ENCODE data around the gene PDCD5. TPM values are rescaled to one million over a fixed set of nuclear protein-coding genes. Genes with fewer than 3 reads are reported as not detected.
"Not testable (repeated sequence)": the region's sequence is repeated elsewhere in the genome, so short reads cannot be mapped to it uniquely, and the experiment has no call there.

The PDCD5 gene
- total RNA-seq, 2 donors from 2014 or later = 71.8 to 80.9 TPM

DNA sequence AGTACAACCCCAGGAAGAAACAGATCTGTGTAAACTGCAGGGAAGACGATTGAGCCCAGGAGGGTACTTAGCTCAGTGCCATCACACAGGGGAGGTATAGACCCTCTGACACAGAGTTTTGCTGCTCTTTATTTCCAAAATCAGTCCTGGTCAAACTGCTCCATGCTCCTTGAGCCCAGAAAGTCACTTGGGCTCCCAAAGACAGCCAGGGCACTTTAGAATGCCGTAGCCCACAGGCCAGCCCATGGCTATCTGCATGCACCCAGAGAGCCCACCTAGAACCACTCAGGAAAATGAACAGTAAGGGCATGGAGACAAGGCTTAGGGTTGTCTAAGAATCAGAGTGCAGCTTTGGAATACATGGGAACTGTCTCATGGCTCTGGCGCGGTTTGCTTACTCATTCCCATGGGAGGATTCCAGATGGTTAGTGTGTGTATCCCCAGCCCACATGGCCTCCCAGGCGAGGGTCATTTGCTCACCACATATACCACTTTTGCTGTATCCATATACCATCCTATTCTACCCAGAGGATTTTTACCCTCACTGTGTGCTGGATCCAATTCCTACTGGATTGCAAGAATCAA, 14.7 kb upstream of the PDCD5 start:
- Mint-ChIP-seq H3K27ac (no peak overlapping the region), H3K9me3 (no peaks in the 10 kb centered on the region), H3K27me3 (peaks cover 7% of the 10 kb centered on the region in 2 donors), H3K36me3 (no peaks in the 10 kb centered on the region), H3K4me1 (ENCODE audit: low read depth in 2 of 2) (peaks cover 5 to 7% of the 10 kb centered on the region in 2 donors), H3K4me3 (no peak overlapping the region)
- ATAC-seq (no peak), DNase-seq (ENCODE audit: low spot score) (no peak)

- H3K27me3 Mint-ChIP-seq = peaks cover 7% of the 10 kb centered on the region in 2 donors
- no peak overlapping the region for H3K4me3 Mint-ChIP-seq
- H3K4me1 Mint-ChIP-seq (ENCODE audit: low read depth in 2 of 2) = peaks cover 7% of the 10 kb centered on the region in 2 donors
- H3K9me3 Mint-ChIP-seq = no peaks in the 10 kb centered on the region
- H3K27ac Mint-ChIP-seq = no peak overlapping the region
- no peaks in the 10 kb centered on the region for H3K36me3 Mint-ChIP-seq
- ATAC-seq (no peak), DNase-seq (ENCODE audit: low spot score) (no peak)
These were observed 13.5 kb upstream of the PDCD5 start for GRCh38 chr19:32567486-32567885.

DNA sequence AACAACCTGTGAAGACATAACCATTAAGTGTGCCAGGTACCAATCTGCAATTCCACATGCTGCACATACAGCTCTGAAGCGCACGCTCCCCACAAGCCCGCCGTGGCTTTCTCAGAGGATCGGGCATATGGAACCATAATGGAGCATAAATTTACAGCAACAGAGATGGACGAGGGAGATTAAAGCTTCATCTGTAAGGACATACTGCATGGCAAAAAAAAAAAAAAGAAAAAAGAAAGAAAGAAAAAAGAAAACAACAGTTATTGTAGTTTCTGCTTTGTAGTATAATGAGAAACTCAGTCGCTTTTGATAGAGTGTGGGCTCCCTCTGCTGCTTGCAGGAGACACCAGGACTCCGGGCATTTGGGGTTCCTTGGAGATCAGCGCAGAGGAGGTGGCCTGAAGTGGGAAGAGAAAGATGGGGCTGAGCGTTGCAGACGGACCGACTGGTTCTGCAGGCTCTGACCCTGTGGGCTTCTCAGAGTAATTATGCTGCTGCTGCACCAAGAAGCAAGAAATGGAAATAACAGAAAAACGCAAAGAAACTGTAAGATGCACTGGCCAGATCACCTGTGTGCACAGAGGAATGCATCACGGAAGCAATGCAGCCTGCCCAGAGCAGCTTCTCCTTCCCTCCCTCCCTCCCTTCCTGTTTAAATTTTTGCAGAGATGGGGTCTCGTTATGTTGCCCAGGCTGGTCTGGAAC, 10.8 kb upstream of the PDCD5 start:
- Mint-ChIP-seq H3K36me3 (no peaks in the 10 kb centered on the region), H3K27me3 (peaks cover 7% of the 10 kb centered on the region in 2 donors), H3K27ac (no peak overlapping the region), H3K9me3 (no peaks in the 10 kb centered on the region), H3K4me3 (no peak overlapping the region), H3K4me1 (ENCODE audit: low read depth in 2 of 2) (peaks cover 11 to 13% of the 10 kb centered on the region in 2 donors)
- ATAC-seq (peak; percentile 56 to 63), DNase-seq (ENCODE audit: low spot score) (no peak)

- DNase-seq (ENCODE audit: low spot score); H3K27ac Mint-ChIP-seq; H3K4me3 Mint-ChIP-seq; ATAC-seq; H3K36me3 Mint-ChIP-seq; H3K9me3 Mint-ChIP-seq: not testable (repeated sequence)
- Mint-ChIP-seq H3K27me3 (peaks cover 9 to 15% of the 10 kb centered on the region in 2 donors), H3K4me1 (ENCODE audit: low read depth in 2 of 2) (peaks cover 11 to 13% of the 10 kb centered on the region in 2 donors)
These were observed 9.4 kb upstream of the PDCD5 start for GRCh38 chr19:32571471-32572075.

- not testable (repeated sequence) for H3K9me3 Mint-ChIP-seq; DNase-seq (ENCODE audit: low spot score); ATAC-seq; H3K36me3 Mint-ChIP-seq
- peaks cover 14 to 15% of the 10 kb centered on the region in 2 donors for H3K27me3 Mint-ChIP-seq
- H3K27ac Mint-ChIP-seq = peak overlapping the region in 1 of 2 donors; percentile 34
- H3K4me1 Mint-ChIP-seq (ENCODE audit: low read depth in 2 of 2) = peaks cover 11 to 13% of the 10 kb centered on the region in 2 donors
- H3K4me3 Mint-ChIP-seq = peak overlapping the region; percentile 85
These were observed 8.1 kb upstream of the PDCD5 start for GRCh38 chr19:32572700-32573491.

DNA sequence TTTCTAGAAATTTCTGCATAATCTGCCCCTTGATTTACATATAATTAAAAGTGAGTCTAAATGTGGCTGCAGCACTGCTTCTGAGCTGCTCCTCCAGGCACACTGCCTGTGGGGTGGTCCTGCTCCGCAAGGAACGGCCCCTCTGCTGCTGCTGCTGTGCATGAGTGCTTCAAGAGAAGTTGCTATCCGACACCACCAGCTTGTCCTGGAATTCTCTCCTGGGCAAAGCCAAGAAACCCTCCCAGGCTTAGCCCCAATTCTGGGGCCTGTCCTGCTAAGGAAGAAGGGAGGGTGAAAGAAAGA, 7.5 kb upstream of the PDCD5 start:
- Mint-ChIP-seq H3K9me3 (no peaks in the 10 kb centered on the region), H3K4me1 (ENCODE audit: low read depth in 2 of 2) (peaks cover 11 to 13% of the 10 kb centered on the region in 2 donors), H3K36me3 (no peaks in the 10 kb centered on the region), H3K27me3 (peaks cover 14 to 15% of the 10 kb centered on the region in 2 donors), H3K4me3 (no peak overlapping the region), H3K27ac (no peak overlapping the region)
- DNase-seq (ENCODE audit: low spot score) (no peak), ATAC-seq (no peak)

GRCh38 chr19:32576790-32577189, 4.2 kb upstream of the PDCD5 start:
- Mint-ChIP-seq H3K27ac (no peak overlapping the region), H3K36me3 (no peaks in the 10 kb centered on the region), H3K9me3 (no peaks in the 10 kb centered on the region), H3K27me3 (peaks cover 7% of the 10 kb centered on the region in 2 donors), H3K4me3 (no peak overlapping the region), H3K4me1 (ENCODE audit: low read depth in 2 of 2) (peaks cover 10 to 12% of the 10 kb centered on the region in 2 donors)
- ATAC-seq (no peak), DNase-seq (ENCODE audit: low spot score) (no peak)

DNA sequence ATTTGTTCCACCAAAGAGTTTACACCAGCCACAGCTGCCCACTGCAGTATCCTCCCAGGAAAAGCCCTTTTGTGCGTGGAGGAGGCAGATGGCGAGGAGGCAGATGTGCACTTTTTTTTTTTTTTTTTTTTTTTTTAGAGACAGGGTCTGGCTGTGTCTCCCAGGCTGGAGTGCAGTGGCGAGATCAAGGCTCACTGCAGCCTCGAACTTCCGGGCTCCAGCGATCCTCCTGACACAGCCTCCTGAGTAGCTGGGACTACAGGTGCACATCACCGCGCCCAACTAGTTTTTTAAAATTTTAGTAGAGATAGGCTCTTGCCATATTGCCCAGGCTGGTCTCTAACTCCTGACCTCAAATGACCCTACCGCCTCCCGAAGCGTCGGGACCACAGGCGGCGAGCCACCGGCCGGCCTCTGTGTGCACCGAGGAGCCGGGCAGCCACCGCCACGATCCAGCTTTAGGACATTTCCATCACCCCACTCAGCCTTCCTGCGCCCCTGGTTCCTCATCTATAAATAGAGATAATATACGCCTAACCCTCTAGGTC, 563 bp upstream of the PDCD5 start:
- DNase-seq (ENCODE audit: low spot score) (no peak), ATAC-seq (peak; percentile 2 to 7)
- Mint-ChIP-seq H3K9me3 (no peaks in the 10 kb centered on the region), H3K4me3 (peak overlapping the region; percentile 96), H3K36me3 (peaks cover 9% of the 10 kb centered on the region), H3K4me1 (ENCODE audit: low read depth in 2 of 2) (peaks cover 8 to 13% of the 10 kb centered on the region in 2 donors), H3K27me3 (peaks cover 7% of the 10 kb centered on the region in 2 donors), H3K27ac (peak overlapping the region; percentile 38 to 81)

DNA sequence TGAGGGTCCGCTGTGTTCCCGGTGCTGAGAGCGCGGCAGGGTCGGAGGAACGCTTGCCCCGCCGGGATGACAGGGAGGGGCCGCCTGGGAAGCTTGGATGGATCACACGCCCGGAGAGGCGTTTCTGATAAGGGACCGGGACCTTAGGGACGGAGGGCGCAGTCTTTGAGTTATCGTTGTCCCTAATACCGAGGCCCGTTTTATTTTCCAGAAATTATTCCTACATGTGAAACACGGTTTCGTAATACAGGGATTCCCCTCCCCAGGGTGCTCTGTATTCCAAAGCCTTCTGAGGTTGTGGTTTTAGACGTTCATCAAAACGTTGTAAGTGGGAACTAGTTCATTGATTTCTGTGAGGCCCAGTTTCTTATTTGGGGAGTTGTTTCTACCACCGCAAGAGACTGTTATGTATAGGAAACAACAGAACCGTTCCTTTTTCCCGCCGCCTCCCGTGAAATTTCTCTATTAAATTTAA, 752 bp downstream of the PDCD5 start:
- Mint-ChIP-seq H3K4me1 (ENCODE audit: low read depth in 2 of 2) (peaks cover 20 to 22% of the 10 kb centered on the region in 2 donors), H3K36me3 (peaks cover 19% of the 10 kb centered on the region), H3K9me3 (no peaks in the 10 kb centered on the region), H3K4me3 (peak overlapping the region; percentile 96), H3K27ac (no peak overlapping the region), H3K27me3 (peaks cover 0 to 5% of the 10 kb centered on the region in 2 donors)
- DNase-seq (ENCODE audit: low spot score) (no peak), ATAC-seq (no peak)

- ATAC-seq; H3K27ac Mint-ChIP-seq; H3K4me3 Mint-ChIP-seq; H3K9me3 Mint-ChIP-seq; H3K27me3 Mint-ChIP-seq; DNase-seq (ENCODE audit: low spot score): not testable (repeated sequence)
- Mint-ChIP-seq H3K36me3 (peaks cover 49% of the 10 kb centered on the region), H3K4me1 (ENCODE audit: low read depth in 2 of 2) (peaks cover 17 to 18% of the 10 kb centered on the region in 2 donors)
These were observed 6.9 kb downstream of the PDCD5 start for GRCh38 chr19:32587747-32588504.

DNA sequence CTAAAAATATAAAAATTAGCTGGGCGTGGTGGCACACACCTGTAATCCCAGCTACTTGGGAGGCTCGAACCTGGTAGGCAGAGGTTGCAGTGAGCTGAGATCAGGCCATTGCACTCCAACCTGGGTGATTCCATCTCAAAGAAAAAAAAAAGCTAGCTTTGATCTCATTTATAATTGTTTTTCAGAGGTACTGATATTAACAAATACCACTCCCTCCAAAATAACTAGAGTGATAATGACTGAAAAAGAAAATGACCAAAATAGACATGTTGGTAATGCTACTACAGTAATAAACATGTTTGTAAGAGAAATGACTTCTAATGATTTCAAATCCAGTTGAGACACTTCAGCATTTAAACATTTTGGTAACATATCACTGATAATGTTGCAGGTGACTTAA, 13.0 kb downstream of the PDCD5 start:
- Mint-ChIP-seq H3K36me3 (peaks cover 23% of the 10 kb centered on the region), H3K27ac (no peak overlapping the region), H3K27me3 (no peaks in the 10 kb centered on the region), H3K4me1 (ENCODE audit: low read depth in 2 of 2) (peaks cover 0 to 6% of the 10 kb centered on the region in 2 donors), H3K9me3 (no peaks in the 10 kb centered on the region), H3K4me3 (no peak overlapping the region)
- ATAC-seq = no peak
- no peak for DNase-seq (ENCODE audit: low spot score)

- no peak for ATAC-seq
- peaks cover 6 to 11% of the 10 kb centered on the region in 2 donors for H3K4me1 Mint-ChIP-seq (ENCODE audit: low read depth in 2 of 2)
- no peaks in the 10 kb centered on the region for H3K9me3 Mint-ChIP-seq
- H3K27me3 Mint-ChIP-seq = no peaks in the 10 kb centered on the region
- no peak for DNase-seq (ENCODE audit: low spot score)
- no peak overlapping the region for H3K4me3 Mint-ChIP-seq
- H3K36me3 Mint-ChIP-seq = peaks cover 26% of the 10 kb centered on the region
- no peak overlapping the region for H3K27ac Mint-ChIP-seq
These were observed 14.5 kb downstream of the PDCD5 start for GRCh38 chr19:32595491-32595890.

DNA sequence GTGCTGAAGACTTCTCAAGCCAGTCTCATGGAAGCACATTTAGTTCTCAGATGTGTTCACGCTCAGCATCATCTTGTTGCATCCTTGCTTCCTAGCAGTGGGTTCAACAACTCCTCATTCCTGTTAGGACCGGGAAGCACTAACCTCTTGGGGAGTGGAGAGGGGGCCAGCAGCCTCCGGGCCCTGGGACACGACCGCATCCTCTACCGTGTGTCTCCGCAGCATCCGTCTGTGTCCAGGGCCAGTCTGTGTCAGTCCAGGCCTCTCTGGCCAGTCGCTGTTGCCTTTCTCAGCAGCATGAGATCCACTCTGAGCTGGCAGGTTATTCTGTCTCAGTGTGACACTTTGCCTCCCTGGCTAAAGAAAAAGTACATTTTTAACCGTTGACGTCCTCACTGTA, 17.0 kb downstream of the PDCD5 start:
- H3K36me3 Mint-ChIP-seq = peaks cover 12% of the 10 kb centered on the region
- no peaks in the 10 kb centered on the region for H3K9me3 Mint-ChIP-seq
- H3K27ac Mint-ChIP-seq = no peak overlapping the region
- H3K4me1 Mint-ChIP-seq (ENCODE audit: low read depth in 2 of 2) = peaks cover 6 to 8% of the 10 kb centered on the region in 2 donors
- no peaks in the 10 kb centered on the region for H3K27me3 Mint-ChIP-seq
- no peak overlapping the region for H3K4me3 Mint-ChIP-seq
- no peak for DNase-seq (ENCODE audit: low spot score)
- no peak for ATAC-seq

Measured in natural killer cell treated with Interleukin-12 subunit alpha and Interleukin-12 subunit beta and Interleukin-15 and Interleukin-18, amount 100 ng/mL, for 72 hours (primary cell).